Measurements from ENCODE around the gene MYO1D.
"Not testable (repeated sequence)": the region's sequence is repeated elsewhere in the genome, so short reads cannot be mapped to it uniquely, and the experiment has no call there.

Gene MYO1D

GRCh38 chr17:32483451-32484019 is 393.4 kb downstream of the MYO1D start:
- peak; percentile 74 for DNase-seq

- DNase-seq, result no peak
Observed at GRCh38 chr17:32482568-32483320, 394.2 kb downstream of the MYO1D start.

DNA sequence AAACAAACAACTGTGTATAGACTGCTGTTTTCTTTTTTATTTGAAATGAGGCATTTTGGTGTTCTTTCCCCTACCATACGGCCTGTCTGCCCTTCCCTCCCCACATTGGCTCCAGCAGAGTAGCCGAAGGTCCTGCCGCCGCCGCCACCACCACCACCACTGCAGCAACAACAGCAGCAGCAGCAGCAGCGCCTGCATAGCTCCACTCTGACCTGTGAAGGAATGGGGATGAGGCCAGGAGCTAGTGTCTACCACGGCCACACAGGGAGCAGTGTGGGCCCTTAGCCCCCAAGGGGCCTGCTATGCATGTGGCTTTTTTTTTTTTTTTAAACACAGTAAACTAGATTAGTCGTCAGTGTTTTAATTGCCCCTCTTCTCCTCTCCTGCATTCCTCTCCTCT is 395.7 kb downstream of the MYO1D start:
- no peak for DNase-seq

DNA sequence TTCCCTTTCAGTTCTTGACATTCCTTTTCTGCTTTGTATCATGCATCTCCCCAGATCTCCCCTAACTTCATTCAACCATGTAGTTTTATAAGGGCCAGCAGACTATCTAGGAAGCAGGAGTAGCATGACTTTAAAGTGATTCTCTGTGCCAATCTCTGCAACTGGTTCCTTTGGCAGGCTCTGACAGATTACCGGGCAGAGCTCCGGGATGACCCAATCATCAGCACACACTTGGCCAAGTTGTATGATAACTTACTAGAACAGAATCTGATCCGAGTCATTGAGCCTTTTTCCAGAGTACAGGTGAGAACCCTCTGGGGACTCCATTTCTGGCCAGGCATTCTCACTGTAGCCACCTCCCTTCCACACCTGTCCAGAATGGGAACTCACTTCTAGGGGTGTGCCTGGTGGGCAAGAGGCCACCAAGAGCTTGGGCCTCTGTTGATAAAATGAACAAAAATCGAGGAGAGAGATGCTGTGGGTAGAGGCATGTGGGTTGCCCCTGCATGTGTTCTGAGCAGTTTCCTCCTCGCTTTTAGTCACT is 397.8 kb downstream of the MYO1D start:
- no peak for DNase-seq

DNA sequence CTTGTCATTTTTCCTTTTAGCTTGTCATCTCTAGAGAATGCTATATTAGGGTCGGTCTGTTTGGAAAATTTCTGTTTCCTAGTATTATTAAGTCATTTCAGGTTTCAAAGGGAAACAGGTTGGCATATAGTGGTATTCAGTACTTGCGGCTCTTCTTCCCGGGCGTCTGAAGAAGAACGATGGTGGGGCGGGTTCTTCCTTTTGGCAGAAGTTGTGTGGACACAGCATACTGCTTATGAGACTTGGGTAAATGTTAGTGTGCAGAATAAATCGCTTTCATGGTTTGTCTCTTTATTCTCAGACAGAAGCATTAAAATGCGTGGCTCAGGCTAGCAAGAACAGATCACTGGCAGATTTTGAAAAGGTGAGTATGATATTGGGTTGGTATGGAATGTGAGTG is 399.7 kb downstream of the MYO1D start:
- no peak for DNase-seq

DNA sequence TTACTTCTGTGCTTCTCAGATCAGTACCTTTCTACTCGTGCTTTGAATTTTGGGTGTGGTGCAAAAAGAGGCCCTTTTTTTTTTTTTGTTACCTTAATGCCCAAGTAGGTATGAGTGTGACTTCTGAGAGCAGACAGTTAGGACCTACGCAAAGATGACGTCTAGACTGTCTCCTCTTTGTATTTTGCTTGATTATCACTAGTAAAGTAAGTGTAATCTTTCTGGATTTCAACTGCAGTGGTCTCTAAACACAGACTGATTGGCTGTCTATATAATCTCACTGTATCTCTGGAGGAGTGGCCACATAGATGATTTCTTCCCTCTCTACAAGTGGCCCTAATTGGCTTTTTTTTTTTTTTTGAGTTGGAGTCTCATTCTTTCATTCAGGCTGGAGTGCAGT is 401.7 kb downstream of the MYO1D start:
- no peak for DNase-seq

GRCh38 chr17:32471652-32472051 is 405.3 kb downstream of the MYO1D start:
- no peak for DNase-seq

DNA sequence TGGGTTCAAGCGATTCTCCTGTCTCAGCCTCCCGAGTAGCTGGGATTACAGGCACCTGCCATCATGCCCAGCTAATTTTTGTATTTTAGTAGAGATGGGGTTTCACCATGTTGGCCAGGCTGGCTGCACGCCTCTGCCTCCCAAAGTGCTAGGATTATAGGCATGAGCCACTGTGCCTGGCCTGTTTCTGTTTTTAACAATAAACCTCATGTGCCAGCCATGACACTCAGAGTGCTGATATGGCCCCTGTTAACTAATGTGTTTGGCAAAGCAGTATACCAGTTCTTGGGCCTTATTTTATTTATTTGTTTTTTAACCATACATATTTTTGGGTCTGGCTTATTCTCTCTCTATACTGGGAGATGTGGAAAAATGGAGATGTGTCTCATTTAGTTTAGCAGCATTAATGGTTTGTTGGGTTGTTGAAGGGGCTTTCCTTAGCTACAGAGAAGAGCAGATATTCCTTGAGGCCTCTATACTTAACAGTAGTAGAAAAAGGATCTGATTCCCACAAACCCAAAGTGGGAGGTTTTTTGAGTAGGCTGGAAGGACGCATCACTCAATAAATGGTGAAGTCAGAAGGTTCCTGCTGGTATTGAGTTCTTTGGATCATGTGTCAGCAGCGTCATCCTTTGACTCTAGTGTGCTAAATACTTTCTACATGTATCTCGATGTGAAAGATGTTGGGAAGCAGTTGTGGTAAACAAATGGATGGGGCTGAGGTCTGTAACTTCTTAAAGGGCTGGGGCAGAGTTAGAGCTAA is 406.3 kb downstream of the MYO1D start:
- no peak for DNase-seq

- DNase-seq, result no peak
Observed at GRCh38 chr17:32467949-32468348, 409.0 kb downstream of the MYO1D start.

GRCh38 chr17:32464374-32464773 is 412.6 kb downstream of the MYO1D start:
- no peak for DNase-seq

GRCh38 chr17:32463304-32463703 is 413.6 kb downstream of the MYO1D start:
- no peak for DNase-seq

- peak; percentile 43 for DNase-seq
Observed at GRCh38 chr17:32461853-32462617, 414.9 kb downstream of the MYO1D start.

DNA sequence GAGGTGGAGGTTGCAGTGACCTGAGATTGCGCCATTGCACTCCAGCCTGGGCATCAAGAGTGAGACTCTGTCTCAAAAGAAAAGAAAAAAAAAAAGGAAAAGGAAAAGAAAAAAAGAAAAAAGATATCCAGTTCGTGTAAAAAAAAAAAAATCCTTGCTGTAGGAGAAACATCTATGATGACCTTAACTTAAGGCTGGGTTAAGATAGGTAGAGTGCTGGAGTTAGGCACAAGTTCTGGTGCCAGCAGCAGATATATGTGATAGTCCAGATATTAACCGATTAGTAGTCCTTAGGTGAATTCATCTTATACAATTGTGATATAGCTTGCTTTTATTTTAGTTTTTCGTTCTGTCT is 415.4 kb downstream of the MYO1D start:
- no peak for DNase-seq

- no peak for DNase-seq
Observed at GRCh38 chr17:32460054-32460453, 416.9 kb downstream of the MYO1D start.

GRCh38 chr17:32458371-32458770 is 418.6 kb downstream of the MYO1D start:
- no peak for DNase-seq

DNA sequence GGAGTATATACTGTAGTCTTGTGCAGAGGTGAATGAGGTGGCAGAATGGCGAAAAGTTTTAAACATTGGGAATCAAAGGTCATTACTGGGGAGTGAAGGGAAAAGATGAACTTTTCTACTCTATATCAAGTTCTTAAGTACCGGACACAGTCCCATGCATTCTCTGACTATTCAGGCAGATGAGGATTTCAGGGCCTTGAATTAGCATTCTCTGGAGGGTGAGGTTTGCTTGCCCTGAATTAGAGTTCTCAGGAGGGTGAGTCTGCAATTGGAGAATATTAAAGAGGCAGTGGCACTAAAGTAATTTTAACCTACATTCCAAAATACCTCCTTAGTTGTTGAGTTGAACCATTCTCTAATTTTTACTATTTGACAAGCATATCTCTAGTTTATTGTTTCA is 423.6 kb downstream of the MYO1D start:
- no peak for DNase-seq

DNA sequence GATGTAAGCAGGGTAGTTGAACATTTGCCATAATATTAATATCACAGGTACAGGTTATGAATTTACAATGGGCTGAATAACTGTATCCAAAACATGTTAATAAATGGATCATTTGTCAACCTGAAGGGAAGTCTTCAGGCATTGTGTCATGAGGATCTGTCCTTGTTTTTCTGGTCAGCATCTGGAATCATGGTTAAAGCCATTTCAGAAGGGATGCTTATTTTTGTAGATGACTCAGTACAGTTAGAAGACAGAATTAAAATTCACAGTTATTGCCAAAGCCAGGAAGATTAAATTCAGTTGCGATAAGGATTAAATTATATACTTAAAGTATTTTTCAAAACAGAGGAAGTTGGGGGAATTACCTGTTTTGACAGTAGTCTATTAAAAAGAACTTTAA is 424.6 kb downstream of the MYO1D start:
- DNase-seq, result no peak

DNA sequence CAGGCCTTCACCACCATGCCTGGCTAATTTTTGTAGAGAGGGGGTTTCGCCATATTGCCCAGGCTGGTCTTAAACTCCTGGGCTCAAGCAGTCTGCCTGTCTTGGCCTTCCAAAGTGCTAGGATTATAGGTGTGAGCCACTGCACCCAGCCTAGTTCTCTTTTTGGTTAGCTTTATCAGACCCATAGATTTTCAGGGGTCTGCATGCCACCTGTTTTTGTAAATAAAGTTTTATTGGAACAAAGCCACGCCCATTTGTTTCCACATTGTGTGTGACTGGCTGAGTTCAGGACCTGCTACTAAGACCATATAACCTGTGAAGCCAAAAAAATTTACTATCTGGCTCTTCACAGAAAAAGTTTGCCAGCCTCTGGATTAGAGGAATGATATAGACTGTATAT is 425.0 kb downstream of the MYO1D start:
- DNase-seq, result no peak

GRCh38 chr17:32450379-32450778 is 426.5 kb downstream of the MYO1D start:
- DNase-seq, result not testable (repeated sequence)

- DNase-seq, result no peak
Observed at GRCh38 chr17:32449963-32450362, 427.0 kb downstream of the MYO1D start.

DNA sequence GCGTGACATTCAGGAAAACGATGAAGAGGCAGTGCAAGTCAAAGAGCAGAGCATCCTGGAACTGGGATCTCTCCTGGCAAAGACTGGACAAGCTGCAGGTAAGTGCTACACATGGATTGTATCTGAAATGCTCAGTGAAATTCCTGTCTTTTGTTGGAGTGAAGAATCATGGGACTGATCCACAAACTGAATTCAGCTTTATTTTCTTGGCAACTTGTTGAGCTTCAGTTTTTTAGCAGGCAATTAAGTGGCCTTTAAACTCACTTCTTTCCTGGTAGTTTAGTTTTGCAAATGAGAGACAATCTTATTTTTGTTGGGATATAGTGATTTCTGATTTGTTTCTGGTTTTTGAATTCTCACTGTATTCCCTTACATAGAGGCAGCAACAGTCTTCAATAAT is 430.0 kb downstream of the MYO1D start:
- no peak for DNase-seq

- DNase-seq, result no peak
Observed at GRCh38 chr17:32445971-32446370, 431.0 kb downstream of the MYO1D start.

- DNase-seq, result no peak
Observed at GRCh38 chr17:32445497-32445896, 431.4 kb downstream of the MYO1D start.

All from NCI-H2171 (cell line).